Loucy (cell line): ENCODE measurements around the gene RNASEH2C.

Experiments used
- CTCF ChIP-seq: fragments of 200-600 bp; sonication (generic); conservative IDR thresholded peaks from 2 replicates; pipeline ENCODE4 v1.5.1; 2014; ENCODE audit warnings: mild to moderate bottlenecking, antibody characterized with exemption, low read length
- EZH2phosphoT487 ChIP-seq: fragments of 200-600 bp; IDR thresholded peaks from 2 replicates; pipeline ENCODE4 v1.6.1; 2018; ENCODE audit warnings: antibody characterized with exemption, mild to moderate bottlenecking, moderate library complexity, borderline replicate concordance

DNA sequence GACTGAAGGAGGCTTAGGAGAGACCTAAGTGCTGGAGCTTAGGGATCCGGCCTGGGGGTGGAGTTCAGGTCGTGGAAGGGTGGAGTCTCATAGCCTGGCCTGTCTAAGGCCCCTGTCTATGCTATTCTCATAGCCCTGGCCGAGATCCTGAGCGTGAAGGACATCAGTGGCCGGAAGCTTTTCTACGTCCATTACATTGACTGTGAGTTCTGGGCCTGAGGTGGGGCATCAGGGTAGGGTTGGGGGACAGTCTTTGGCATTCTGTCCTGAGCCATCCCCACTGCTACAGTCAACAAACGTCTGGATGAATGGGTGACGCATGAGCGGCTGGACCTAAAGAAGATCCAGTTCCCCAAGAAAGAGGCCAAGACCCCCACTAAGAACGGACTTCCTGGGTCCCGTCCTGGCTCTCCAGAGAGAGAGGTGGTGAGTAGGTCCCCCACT lies 7.9 kb downstream of the RNASEH2C start:
- no peak for TF ChIP-seq CTCF
- TF ChIP-seq EZH2phosphoT487: no peak
